ENCODE data around the gene DACT2. TPM values are rescaled to one million over a fixed set of nuclear protein-coding genes. Genes with fewer than 3 reads are reported as not detected.
"Not testable (repeated sequence)": the region's sequence is repeated elsewhere in the genome, so short reads cannot be mapped to it uniquely, and the experiment has no call there.

The DACT2 gene, protein sequence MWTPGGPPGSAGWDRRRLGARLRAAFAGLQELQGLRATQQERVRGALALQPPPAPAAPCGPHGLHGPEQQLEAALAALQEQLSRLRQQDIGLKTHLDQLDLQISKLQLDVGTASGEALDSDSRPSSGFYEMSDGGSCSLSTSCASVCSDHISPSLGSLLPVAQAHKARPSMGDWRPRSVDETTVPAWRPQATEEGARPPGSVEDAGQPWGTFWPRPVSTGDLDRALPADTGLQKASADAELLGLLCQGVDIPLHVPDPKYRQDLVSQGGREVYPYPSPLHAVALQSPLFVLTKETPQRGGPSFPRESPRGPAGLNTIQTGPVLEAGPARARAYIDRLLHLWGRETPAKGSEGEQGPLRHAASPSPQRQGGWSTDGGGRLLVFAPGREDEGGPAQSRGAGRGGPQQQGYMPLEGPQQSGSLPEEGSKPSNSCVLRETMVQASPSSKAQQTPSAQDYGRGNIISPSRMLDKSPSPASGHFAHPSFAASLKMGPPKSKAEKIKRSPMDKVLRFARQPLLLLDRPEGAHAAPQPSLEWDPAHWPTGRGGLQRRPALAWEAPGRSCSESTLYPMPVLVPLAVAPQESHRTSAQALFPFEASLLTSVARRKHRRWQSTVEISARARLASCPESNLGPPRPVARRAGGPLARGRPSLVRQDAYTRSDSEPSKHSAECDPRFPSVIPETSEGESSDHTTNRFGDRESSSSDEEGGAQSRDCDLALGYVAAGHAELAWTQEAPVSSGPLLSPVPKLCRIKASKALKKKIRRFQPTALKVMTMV
- total RNA-seq, result 1.0 TPM
- long read RNA-seq, partial matches to known transcripts, result 0 of 3 reads
- long read RNA-seq, other reads (novel, unspliced or antisense), result 0 of 3 reads

DNA sequence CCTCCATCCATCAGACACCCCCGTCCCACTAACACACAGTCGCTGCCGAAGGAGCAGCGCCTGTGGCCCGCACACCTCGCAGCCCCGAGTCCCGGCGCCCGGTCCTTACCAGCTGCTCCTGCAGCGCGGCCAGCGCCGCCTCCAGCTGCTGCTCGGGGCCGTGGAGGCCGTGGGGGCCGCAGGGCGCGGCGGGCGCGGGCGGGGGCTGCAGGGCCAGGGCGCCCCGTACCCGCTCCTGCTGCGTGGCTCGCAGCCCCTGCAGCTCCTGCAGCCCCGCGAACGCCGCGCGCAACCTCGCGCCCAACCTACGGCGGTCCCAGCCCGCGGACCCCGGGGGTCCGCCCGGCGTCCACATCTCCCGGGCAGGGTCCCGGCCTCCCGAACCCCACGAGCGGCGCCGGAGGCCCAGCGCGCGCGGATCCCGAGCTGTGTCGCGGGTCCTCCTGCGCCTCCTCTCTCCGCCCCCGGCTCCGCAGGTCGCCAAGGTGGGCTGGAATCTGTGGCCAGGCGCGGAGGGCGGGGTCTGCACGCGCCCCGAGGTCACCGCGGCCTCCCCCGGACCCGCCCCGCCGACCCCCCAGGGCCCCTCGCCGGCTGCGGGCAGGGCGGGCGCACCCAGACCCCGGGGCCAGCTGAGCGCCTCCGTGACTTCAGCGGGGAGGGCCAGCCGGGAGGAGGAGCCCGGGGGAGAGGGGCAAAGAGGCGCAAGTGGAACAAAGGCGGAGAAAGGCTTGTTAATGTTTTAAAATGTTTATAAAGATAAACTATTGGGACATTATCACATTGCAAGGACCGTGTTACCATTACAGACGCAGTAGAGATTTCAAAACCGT is at the start of gene DACT2:
TSS of gene DACT2 (minus strand) at position 499 of the 833 bp plus-strand sequence. CDS start at position 355, 144 bp downstream.
- peak; percentile 56 for ATAC-seq
- intact Hi-C loops (cut with DNase I), result loop anchor here (10.0 kb wide), 1 partner anchor 145 kb away; no protein-coding TSS in a partner anchor
- DNase-seq (ENCODE audit: missing footprints), result no peak

DNA sequence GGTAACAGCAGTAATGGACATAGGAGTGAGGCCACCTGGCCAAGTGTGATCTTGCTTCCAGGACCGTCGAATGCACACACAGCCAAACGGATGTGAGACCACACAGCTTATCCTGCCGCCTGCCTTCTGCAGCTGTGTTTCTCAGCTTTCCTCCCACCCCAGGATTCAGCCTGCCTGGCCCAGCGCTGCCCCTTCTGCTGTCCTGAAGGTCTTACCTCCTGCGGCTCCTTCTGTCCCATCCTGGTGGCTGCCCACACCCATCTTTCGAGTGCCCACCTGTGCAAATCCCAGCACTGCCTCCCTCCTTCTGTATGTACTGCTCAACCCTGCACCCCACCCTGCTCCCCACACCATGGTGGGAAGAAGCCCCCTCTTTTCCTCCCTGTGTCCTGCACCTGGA is 49.4 kb upstream of the DACT2 start:
- no peak for DNase-seq (ENCODE audit: missing footprints)
- no peak for ATAC-seq
- intact Hi-C loops (cut with DNase I), result no loop called here

DNA sequence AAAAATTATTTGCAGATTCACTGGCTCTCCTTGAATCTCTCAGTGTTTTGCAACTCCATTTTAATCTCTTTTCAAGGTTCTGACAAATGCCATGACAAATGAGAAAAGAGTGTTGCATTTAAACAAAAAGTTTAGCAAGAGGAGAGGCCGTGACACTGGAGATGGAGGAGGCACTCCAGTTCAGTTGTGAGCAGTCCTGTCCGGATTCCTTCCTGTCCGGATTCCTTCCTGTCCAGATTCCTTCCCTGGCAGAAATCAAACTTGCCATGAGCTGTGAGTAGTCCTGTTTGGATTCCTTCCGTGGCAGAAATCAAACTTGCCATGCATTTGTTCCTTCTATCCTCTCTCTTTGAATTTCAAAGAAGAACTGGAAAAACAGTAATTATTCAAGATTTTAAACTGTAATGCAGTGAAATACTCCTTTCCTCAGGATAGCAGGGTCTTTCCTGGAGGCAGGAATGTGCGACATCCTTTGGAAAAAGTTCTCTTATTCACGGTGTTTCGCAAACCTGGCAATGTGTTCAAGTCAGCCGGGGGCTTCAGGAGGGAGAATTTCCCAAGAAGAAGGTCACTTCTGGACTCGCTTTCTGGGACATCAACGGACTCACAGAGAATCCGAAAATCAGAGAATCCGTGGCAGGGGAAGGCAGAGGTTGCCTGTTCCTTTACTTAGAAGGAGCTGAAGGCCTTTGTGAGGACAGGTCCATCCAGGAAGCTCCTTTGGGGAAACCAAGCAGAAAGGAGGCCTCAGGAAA is 48.7 kb upstream of the DACT2 start:
- ATAC-seq (no peak), DNase-seq (ENCODE audit: missing footprints) (no peak)
- intact Hi-C loops (cut with DNase I), result no loop called here

DNA sequence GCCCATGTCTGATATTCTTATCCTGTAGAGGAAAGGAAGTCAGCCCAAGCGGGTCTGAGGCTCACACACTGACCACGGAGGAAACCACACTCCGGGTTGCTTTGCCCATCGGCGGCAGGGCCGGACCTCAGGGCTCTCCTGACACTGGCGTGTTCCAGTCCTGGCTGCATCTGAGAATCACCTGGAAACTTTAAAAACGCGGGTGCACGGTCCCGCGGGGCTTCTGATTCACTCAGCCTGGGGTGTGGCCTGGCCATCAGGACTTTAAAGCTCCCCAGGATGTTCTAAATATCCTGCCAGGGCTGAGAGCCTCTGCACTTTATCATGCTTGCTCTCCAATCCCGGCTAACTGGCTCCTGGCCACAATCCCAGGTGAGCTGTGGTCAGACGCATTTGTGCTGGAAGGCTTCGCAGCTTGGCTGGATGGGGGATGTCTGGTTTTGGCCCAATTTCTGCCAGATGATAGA is 47.7 kb upstream of the DACT2 start:
- DNase-seq (ENCODE audit: missing footprints) (peak; percentile 57), ATAC-seq (no peak)

DNA sequence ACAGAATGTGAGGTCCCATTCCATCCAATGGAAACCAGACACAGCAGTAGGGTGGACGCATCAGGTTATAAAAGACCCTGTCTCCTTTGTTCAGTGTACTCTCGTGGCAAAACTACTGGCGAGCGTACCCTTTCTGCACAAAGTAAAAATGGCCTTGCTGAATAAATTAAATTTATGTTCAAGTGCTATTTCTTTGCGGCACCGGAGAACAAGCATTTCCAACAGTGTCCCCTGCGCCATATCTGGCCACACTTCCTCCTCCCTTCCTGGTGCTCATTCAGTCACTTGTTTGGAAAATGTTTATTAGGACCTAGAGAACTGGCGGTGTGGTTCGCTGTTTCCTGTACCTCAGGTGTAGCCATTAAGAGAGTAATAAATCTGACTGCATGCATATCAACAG is 46.9 kb upstream of the DACT2 start:
- DNase-seq (ENCODE audit: missing footprints) (peak; percentile 0), ATAC-seq (no peak)
- intact Hi-C loops (cut with DNase I), result no loop called here

More for the DNA sequence above, 47.7 kb upstream of the DACT2 start:
- intact Hi-C loops (cut with DNase I), result no loop called here

DNA sequence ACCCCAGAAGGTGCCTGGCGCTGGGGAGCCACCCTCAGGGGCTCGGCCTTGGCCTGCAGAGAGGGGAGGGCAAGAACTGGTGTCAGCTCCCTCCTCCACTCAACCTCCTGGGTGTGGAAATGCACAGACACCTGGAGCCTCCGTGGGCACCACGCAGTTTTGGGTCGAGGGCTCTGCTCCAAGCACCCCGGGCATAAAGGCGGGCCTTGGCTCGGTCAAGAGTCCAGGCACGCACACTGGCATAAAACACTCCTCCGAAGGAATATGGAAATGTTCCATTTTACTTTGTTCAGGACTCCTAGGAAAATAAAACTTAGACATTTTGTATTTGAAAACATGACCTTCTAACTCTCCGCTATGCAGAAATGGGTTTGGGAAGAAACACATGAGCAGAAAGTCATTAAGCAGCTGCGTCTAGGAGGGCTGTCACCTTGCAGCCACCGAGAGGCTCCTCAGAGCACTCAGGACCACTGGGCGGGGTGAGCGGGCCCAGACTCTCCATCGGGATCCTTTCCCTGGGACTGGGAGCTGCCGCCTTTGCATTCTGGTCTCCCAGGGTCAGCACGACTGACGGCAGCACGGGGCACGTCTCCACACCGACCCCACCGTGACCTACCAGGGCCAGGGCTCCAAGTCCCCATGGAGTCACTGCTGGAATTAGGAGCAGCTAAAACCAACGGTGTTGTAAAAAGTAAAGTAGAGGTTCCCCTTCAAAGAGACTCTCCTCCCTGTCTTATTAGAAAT is 46.0 kb upstream of the DACT2 start:
- ATAC-seq (no peak), DNase-seq (ENCODE audit: missing footprints) (peak; percentile 33)
- intact Hi-C loops (cut with DNase I), result no loop called here

DNA sequence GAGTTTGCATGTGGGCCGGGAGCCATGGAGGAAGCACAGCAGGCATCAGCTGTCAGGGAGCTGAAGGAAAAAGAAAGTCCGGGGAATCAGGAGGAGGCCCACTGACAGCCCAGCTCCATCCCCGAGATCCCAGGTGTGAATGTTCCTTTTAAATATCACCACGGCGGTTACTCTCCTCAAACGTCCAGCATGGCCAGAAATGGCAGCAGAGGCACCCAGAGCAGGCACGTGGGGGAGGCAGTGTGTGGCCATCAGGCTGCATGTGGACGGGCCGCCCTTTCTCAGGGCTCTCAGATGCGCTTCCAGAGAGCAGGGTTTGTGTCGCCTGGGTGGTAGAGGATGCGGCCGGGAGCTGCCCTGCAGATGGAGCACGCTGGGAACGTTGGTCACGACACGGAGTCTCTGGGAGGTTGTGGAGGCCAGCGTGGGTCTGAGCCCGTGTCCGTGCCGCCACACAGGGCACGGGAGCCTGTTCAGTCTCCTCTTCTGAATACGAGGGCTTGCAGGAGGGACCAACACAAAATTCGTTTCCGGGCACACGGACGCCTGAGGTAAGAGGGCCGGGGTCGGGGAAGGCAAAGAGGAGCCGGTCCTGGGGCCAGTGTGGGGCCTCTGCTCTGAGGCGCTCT is 45.3 kb upstream of the DACT2 start:
- no peak for DNase-seq (ENCODE audit: missing footprints)
- ATAC-seq, result no peak

DNA sequence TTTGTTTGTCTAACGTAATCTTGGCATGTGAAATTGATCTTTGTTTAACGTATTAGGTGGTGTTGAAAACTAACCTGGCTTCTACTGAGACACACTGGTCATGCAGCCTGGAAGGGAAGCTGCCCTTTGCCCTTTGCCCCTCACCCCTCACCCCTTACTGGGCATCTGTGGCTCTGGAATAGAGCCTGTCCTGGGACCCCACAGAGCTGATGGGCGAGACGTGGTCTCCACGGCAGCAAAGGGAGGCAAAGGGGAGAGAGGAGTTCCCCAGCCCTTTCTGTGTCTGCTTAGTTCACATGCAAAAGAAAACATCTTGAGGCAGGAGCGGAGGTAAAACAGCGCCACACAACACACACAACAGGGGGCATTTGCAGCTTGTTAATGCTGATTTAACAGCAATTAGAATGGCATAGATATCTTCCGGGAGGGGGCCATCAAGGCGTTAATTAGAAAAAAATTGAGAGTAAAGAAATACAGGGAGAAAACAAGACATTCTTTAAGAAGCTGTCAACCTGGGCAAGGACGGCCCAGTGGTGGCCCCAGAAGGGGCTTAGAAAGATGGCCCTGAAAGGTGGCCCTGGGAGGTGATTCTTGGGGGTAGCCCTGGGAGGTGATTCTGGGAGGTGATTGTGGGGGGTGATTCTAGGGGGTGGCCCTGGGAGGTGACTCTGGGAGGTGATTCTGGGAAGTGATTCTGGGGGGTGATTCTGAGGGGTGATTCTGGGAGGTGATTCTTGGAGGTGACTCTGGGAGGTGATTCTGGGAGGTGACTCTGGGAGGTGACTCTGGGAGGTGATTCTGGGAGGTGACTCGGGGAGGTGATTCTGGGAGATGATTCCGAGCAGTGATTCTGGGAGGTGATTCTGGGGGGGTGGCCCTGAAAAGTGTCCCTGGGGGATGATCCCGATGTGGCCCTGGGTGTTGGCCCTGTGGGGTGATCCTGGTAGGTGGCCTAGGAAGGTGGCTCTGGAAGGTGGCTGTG is 44.5 kb upstream of the DACT2 start:
- DNase-seq (ENCODE audit: missing footprints), result no peak
- intact Hi-C loops (cut with DNase I), result no loop called here

More for the DNA sequence above, 45.3 kb upstream of the DACT2 start:
- intact Hi-C loops (cut with DNase I), result no loop called here

DNA sequence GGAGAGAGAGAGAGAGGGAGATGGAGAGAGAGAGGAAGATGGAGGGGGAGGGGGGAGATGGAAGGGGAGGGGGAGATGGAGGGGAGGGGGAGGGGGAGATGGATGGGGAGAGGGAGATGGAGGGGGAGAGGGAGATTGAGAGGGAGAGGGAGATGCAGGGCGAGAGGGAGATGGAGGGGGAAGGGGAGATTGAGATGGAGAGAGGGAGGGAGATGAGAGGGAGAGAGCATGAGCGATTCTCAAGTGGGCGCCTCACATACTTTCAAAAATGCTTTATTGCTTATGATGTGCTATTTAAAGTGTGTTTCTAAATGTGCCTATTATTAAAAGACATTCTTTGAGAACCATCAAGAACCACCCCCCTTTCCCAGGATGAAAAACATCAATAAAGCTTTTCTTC is 43.7 kb upstream of the DACT2 start:
- intact Hi-C loops (cut with DNase I), result no loop called here
- DNase-seq (ENCODE audit: missing footprints) (no peak), ATAC-seq (no peak)

More for the DNA sequence above, 44.5 kb upstream of the DACT2 start:
- no peak for ATAC-seq

DNA sequence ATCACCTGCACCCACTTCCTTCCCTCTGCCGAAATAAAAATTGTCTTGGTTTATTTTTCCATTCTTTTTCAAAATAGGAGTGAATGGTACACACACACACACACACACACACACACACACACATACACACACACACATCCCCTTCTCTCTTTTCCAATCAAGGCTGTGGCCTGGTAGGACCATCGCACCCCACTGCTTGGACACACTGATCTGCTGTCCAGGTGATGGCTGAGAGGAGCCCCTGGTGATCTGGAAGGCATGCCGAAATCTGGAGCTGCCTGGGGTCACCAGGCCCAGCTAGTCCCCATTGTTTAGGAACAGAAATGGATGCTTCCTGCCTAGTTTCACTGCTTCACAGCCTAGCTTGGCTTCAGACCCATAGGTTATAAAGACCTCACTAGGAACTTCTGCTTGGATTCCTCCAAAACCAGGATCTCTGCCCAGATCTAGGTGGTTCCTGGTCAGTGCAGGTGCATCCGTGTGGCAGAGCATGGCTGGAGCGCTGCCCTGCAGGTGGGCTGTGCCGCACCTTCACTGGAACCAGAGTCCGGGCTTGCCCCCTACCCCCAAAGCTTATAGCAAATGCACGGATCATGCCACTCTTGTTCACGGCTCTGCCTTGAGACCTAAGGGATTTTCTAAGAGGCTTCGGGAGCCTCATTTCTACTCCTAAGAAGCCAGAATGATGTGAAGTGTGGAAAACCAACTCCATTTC is 42.9 kb upstream of the DACT2 start:
- ATAC-seq (no peak), DNase-seq (ENCODE audit: missing footprints) (no peak)
- intact Hi-C loops (cut with DNase I), result no loop called here

DNA sequence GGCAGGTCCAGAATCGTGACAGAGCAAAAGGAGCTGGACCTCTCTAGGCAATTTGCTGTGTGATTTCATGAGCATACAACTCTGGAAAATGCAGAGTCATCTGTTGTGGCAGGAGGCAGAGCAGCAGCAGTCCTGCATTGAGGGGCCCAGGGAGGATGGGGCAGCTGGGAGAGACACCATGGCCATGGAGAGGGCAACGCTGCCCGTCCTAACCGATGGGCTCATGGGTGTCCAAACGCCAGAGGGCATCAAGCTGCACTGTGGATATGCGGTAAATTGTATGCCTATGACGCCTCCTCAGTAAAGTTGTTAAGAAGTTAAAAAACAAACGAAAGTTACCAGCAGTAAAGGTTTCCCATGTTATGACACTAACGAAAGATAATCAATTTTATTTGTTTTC is 42.2 kb upstream of the DACT2 start:
- no peak for ATAC-seq
- intact Hi-C loops (cut with DNase I), result no loop called here
- no peak for DNase-seq (ENCODE audit: missing footprints)

DNA sequence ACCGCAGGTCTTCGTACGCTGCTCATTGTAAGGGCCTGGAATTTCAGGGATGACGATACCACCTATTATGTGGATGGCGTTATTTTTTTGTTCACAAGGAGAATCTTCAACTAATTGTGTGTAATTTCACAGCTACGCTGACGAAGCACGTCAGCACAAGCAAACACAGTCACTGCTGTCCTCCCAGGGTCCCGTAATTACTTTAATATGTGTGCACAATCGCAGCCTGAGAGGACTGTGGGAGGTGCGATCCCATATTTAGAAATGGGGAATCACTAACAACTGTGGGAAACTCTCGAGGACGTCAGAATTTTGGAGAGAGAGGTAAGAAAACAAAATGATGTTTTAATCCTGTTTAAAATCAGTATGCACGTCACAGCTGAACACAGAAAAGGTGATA is 40.2 kb upstream of the DACT2 start:
- intact Hi-C loops (cut with DNase I), result loop anchor here (5.0 kb wide), 1 partner anchor 207 kb away; no protein-coding TSS in a partner anchor
- no peak for DNase-seq (ENCODE audit: missing footprints)
- no peak for ATAC-seq

DNA sequence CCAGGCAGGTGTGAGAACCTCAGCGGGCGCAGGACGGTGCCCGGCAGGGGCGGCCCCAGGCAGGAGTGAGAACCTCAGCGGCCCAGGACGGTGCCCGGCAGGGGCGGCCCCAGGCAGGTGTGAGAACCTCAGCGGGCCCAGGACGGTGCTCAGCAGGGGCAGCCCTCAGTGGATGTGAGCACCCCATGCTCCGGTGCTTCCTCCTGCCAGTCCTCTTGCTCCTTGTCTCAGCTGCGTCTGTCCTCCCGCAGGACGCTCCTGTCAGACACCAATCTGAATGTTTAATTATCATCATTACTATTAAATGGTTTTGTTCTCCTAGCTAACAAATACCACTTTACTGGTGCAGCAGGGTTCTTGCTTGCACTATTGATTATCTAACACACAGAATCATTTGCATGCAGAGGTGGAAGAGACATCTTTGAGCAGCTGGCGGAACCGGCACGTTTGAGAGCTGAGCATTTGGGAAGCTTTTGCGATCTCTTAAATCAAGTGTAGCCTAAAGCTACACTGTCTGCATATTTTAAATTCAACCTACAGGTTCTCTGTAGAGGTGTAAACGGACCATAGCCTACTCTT is 39.4 kb upstream of the DACT2 start:
- no peak for ATAC-seq
- intact Hi-C loops (cut with DNase I), result loop anchor here (5.0 kb wide), 1 partner anchor 207 kb away; no protein-coding TSS in a partner anchor
- DNase-seq (ENCODE audit: missing footprints), result no peak

DNA sequence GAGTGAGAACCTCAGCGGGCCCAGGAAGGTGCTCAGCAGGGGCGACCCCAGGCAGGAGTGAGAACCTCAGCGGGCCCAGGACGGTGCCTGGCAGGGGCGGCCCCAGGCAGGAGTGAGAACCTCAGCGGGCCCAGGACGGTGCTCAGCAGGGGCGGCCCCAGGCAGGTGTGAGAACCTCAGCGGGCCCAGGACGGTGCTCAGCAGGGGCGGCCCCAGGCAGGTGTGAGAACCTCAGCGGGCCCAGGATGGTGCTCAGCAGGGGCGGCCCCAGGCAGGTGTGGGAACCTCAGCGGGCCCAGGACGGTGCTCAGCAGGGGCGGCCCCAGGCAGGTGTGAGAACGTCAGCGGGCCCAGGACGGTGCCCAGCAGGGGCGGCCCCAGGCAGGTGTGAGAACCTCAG is 37.3 kb upstream of the DACT2 start:
- ATAC-seq; DNase-seq (ENCODE audit: missing footprints): not testable (repeated sequence)
- intact Hi-C loops (cut with DNase I), result loop anchor here (5.0 kb wide), 1 partner anchor 205 kb away; no protein-coding TSS in a partner anchor

All from Right ventricle myocardium inferior (tissue), 1 donor.